Measurements from ENCODE around the gene NEGR1. TPM values are rescaled to one million over a fixed set of nuclear protein-coding genes. Genes with fewer than 3 reads are reported as not detected.

Gene NEGR1
- total RNA-seq, 2 experiments from 2014 or later, result not detected

GRCh38 chr1:71592646-71593274, 689.6 kb downstream of the NEGR1 start:
- CTCF ChIA-PET (ENCODE audit: unreplicated experiment), result no interaction called here
- no peak overlapping the region for H3K27ac ChIP-seq (ENCODE audit: low read depth, low read length, poor library complexity, severe bottlenecking)
- no peak for DNase-seq (ENCODE audit: low spot score)
- no peaks in the 10 kb centered on the region for H3K36me3 ChIP-seq (ENCODE audit: insufficient read depth, low read length)
- no peaks in the 10 kb centered on the region for H3K79me2 ChIP-seq (ENCODE audit: insufficient read depth, low read depth, low read length)
- H3K9me2 ChIP-seq (ENCODE audit: insufficient read depth, low read length), result no peaks in the 10 kb centered on the region
- no peaks in the 10 kb centered on the region for H4K20me1 ChIP-seq (ENCODE audit: insufficient read depth, low read length)
- no peaks in the 10 kb centered on the region for H3K4me1 ChIP-seq (ENCODE audit: insufficient read depth, low read length, poor library complexity, severe bottlenecking)
- BruUV-seq (replicated peaks), result no TSS peak
- intact Hi-C loops (cut with micrococcal nuclease; ENCODE audit: unreplicated experiment), result no loop called here
- H3K4me3 ChIP-seq (ENCODE audit: low read depth, low read length, poor library complexity, severe bottlenecking), result no peak overlapping the region
- no peak overlapping the region for H3K4me2 ChIP-seq (ENCODE audit: low read length)
- no peak for TF ChIP-seq CTCF (conservative IDR thresholded peaks at IDR 0.05; ENCODE audit: low read length)
- no peak for TF ChIP-seq EZH2phosphoT487 (IDR thresholded peaks at IDR 0.05; ENCODE audit: borderline replicate concordance, low read depth, low read length)
- POLR2A ChIA-PET, result interaction anchor here (1.0 kb wide), 1 partner anchor 37 kb away, joined by 3 read pairs; no protein-coding TSS in a partner anchor
- no peak overlapping the region for H2AFZ ChIP-seq (ENCODE audit: low read length)
- no peaks in the 10 kb centered on the region for H3K9me3 ChIP-seq (ENCODE audit: low read length)

- H3K9me2 ChIP-seq (ENCODE audit: insufficient read depth, low read length), result no peaks in the 10 kb centered on the region
- no peaks in the 10 kb centered on the region for H3K9me3 ChIP-seq (ENCODE audit: low read length)
- no TSS peak for BruUV-seq (replicated peaks)
- no peak overlapping the region for H3K27ac ChIP-seq (ENCODE audit: low read depth, low read length, poor library complexity, severe bottlenecking)
- H3K4me2 ChIP-seq (ENCODE audit: low read length), result no peak overlapping the region
- no peaks in the 10 kb centered on the region for H3K79me2 ChIP-seq (ENCODE audit: insufficient read depth, low read depth, low read length)
- ChIA-PET POLR2A (no interaction called here), CTCF (ENCODE audit: unreplicated experiment) (no interaction called here)
- no peaks in the 10 kb centered on the region for H3K4me1 ChIP-seq (ENCODE audit: insufficient read depth, low read length, poor library complexity, severe bottlenecking)
- TF ChIP-seq EZH2phosphoT487 (IDR thresholded peaks at IDR 0.05; ENCODE audit: borderline replicate concordance, low read depth, low read length) (no peak), CTCF (conservative IDR thresholded peaks at IDR 0.05; ENCODE audit: low read length) (no peak)
- no peak for DNase-seq (ENCODE audit: low spot score)
- no peak overlapping the region for H3K4me3 ChIP-seq (ENCODE audit: low read depth, low read length, poor library complexity, severe bottlenecking)
- H4K20me1 ChIP-seq (ENCODE audit: insufficient read depth, low read length), result no peaks in the 10 kb centered on the region
- H2AFZ ChIP-seq (ENCODE audit: low read length), result no peak overlapping the region
- no peaks in the 10 kb centered on the region for H3K36me3 ChIP-seq (ENCODE audit: insufficient read depth, low read length)
- intact Hi-C loops (cut with micrococcal nuclease; ENCODE audit: unreplicated experiment), result no loop called here
Observed at GRCh38 chr1:71589005-71589404, 693.3 kb downstream of the NEGR1 start.

DNA sequence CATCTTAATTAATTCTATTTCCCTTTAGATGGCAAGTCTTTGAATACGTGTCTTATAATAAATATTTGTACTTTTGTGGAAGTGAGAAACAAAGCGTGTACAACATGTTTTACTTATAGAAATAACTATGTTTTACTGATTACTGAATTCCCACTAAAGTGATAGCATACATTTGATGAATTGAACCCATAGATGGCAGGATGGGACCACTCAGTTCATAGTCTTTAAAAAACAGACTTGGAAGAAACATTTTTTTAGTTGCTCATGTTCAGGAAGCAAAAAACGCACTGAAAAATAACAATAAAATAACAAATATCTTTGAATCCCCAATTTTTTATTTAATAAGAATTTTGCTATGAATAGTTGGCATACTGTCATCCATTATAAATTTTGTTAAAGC, 694.4 kb downstream of the NEGR1 start:
- Histone ChIP-seq H3K79me2 (ENCODE audit: insufficient read depth, low read depth, low read length) (no peaks in the 10 kb centered on the region), H3K4me1 (ENCODE audit: insufficient read depth, low read length, poor library complexity, severe bottlenecking) (no peaks in the 10 kb centered on the region), H4K20me1 (ENCODE audit: insufficient read depth, low read length) (no peaks in the 10 kb centered on the region), H3K9me2 (ENCODE audit: insufficient read depth, low read length) (no peaks in the 10 kb centered on the region), H3K9me3 (ENCODE audit: low read length) (no peaks in the 10 kb centered on the region), H3K4me2 (ENCODE audit: low read length) (no peak overlapping the region), H2AFZ (ENCODE audit: low read length) (no peak overlapping the region), H3K27ac (ENCODE audit: low read depth, low read length, poor library complexity, severe bottlenecking) (no peak overlapping the region), H3K36me3 (ENCODE audit: insufficient read depth, low read length) (no peaks in the 10 kb centered on the region), H3K4me3 (ENCODE audit: low read depth, low read length, poor library complexity, severe bottlenecking) (no peak overlapping the region)
- TF ChIP-seq EZH2phosphoT487 (IDR thresholded peaks at IDR 0.05; ENCODE audit: borderline replicate concordance, low read depth, low read length) (no peak), CTCF (conservative IDR thresholded peaks at IDR 0.05; ENCODE audit: low read length) (peak; percentile 24; the same call in 1 of the 2 replicates)
- no TSS peak for BruUV-seq (replicated peaks)
- ChIA-PET POLR2A (interaction anchor here (0.7 kb wide), 1 partner anchor 315 kb away, joined by 3 read pairs; no protein-coding TSS in a partner anchor), CTCF (ENCODE audit: unreplicated experiment) (no interaction called here)
- intact Hi-C loops (cut with micrococcal nuclease; ENCODE audit: unreplicated experiment), result no loop called here
- no peak for DNase-seq (ENCODE audit: low spot score)

Measured in OCI-LY7 (cell line).